GM18498 (cell line): ENCODE results near the gene ITPKC.

Experiments
- ATAC-seq: cut with Tn5 transposase; IDR thresholded peaks from one replicate; pipeline ENCODE4 v1.9.1; 2021; ENCODE audit warnings: mild to moderate bottlenecking, moderate library complexity; ENCODE audit not compliant: unreplicated experiment

Gene ITPKC

DNA sequence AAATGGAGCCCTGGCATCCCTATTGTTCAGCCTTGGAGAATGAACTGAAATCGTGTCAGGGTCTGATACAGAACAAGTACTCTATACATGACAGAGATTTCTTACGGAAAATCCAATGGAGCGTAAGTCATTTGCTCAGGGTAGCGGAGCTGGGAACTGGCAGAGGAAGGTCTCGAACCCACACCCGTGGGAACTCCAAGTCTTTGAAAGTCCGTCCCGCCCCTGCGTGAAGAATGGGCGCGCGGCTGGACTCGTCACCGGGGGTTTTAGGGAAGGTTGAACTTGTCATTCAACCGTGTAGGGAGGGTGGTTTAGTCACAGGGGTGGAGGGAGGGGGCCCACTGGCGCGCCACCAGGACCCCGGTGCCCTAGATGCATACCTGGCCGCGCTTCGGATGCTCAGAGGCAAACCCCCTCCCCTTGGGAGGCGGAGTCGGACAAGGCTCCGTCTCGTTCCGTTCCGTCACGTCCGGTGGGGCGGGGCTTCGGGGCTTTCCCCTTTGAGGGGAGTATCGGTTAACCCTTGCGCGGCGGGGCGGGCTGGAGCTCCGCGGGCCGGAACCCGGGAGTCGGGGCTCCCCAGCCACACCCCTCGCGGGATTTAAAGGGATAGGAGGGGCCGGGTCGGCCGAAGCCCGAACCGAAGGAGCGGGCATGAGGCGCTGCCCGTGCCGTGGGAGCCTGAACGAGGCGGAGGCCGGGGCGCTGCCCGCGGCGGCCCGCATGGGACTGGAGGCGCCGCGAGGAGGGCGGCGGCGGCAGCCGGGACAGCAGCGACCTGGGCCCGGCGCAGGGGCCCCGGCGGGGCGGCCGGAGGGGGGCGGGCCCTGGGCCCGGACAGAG, at the start of gene ITPKC, which contains the start of gene COQ8B:
Gene ITPKC (plus strand): TSS at position 631 of the 843 bp plus-strand sequence. CDS start 24 bp downstream, at position 655.
Gene COQ8B (minus strand): TSS at position 405 of the 843 bp plus-strand sequence. CDS start 2,254 bp downstream, outside the sequence.
- peak; percentile 72 for ATAC-seq

DNA sequence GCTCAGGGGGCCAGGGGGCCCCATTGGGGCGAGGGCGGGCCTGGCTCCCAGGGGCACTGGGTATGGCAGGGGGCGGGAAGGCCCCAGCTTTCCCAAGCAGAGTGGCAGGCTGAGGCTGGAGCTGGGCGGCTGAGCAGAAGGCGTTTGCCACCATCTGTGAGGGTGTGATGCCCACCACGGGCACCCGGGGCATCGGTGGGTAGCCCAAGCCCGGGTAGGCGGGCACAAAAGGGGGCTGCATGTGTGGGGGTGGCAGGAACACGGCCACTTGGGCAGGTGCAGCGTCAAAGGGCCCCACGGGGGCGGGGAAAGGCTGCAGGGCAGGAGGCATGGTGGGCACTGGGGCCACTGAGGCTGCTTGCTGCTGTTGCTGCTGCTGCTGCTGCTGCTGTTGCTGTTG, 49.3 kb upstream of the ITPKC start:
- ATAC-seq: no peak

DNA sequence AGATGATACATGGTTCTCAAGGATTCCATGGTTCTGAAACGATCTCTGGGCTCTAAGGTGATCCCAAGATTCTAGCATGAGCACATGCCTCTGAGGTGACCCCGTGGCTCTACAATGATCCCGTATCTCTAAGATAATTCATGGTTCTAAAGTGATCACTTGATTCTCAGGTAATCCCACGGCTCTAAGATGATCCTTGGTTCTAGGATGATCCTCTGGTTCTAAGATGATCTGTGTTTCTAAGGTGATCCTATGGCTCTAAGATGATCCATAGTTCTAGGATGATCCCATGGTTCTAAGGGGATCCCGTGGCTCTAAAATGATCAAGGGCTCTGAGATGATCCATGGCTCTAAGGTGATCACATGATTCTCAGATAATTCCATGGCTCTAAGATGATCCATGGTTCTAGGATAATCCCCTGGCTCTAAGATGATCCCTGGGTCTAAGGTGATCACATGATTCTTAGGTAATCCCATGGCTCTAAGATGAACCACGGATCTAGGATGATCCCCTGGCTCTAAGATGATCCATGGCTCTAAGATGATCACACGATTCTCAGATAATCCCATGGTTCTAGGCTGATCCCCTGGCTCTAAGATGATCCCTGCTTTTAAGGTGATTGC, 47.8 kb upstream of the ITPKC start:
- ATAC-seq: no peak

DNA sequence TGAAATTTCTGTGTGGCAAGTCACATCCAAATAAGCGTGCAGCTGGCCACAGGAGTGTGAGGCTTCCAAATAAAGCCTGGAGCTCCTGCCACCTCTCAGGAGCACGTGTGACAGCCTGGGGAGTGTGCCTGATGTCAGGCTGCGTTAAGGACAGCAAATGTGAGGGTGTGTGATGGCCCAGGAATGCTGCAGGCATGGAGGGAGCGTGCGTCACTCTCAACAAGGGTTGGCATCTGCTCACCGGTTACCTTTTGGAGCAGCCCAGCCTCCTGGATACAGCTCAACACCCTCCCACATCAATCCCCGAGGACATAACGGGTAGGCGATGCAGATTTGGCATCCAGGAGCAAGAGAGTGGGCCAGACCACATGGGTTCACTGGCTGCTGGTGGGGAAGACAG, 45.5 kb upstream of the ITPKC start:
- no peak for ATAC-seq

DNA sequence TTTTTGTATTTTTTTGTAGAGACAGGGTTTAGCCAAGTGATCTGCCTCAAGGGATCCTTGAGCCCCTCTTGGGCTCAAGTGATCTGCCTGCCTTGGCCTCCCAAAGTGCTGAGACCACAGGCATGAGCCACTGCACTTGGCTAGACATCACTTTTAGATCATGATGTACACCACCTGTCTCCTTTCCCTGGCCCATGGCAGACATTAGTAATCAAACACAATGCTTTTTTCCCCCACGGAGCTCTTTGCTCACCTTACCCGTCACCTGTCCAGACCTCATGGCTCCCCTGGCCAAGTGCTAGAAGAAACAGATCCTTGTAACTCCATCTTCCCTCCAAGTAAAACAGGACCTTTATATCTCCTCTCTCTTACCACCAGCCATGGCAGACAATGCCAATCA, 44.9 kb upstream of the ITPKC start:
- no peak for ATAC-seq

DNA sequence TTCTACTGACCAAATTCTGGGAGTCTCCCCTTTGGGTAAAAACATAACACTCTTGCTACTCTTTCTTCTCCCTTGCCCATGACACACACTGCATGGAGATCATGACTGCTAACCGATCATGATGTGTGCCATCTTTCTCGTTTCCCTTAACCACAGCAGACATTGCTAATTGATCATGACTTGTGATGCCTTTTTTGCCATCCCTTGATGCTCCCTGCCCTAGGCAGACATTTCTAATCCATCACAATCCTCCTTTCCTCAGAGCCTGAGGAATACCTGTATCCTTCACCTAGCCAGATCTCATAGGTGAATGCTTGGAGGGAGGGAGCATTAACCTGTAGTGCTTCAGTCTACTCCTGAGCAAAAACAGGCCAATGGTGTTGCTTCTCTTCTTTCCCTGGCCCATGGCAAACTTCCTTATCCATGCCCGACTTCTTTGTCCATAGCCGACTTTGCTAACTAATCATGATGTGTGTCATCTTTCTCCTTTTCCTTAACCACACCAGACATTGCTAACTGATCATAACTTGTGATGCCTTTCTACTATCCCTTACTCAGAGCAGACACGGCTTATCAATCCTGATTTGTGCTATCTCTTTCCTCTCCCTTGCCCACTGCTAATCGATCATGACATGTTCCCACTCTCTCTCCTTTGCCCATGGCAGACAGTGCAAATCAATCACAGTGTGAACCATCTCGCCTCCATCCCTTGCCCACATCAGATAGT, 44.2 kb upstream of the ITPKC start:
- no peak for ATAC-seq

DNA sequence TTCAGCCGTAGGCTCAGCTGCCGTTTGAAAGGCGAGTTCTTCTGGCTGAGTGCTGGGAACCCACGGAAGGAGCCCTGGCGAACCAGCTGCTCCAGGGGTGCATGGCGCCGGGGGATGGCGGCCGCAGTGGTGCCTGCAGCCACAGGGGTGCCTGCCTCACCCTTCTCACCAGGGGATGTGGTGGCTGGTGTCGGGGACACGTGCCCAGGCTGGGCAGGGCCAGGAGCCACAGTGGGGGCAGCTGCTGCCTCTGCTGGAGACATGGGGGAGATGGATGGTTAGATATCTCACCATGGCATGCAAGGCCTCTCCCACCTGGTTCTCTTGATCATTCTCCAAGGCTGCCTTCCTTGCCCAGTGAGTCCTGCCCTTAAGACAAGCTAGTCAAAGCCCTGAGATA, 43.5 kb upstream of the ITPKC start:
- no peak for ATAC-seq

DNA sequence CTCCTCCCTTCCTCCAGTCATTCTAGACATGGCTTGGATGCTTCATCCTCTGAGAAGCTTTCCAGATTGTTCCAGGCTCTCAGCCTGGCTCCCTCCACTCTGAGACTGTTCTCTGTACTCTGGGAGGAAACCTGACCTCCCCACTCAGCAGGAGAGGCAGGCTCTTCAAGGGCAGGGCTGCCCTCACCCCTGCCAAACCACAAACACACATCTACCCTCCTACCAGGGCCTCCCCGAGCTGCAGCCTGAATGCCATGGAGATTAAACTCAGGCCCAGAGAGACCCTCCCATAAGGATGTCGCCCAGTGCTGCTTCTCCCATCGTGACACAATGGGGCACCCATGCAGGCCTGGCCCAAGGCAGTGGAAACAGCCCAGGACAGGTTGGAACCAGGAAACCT, 42.6 kb upstream of the ITPKC start:
- no peak for ATAC-seq

DNA sequence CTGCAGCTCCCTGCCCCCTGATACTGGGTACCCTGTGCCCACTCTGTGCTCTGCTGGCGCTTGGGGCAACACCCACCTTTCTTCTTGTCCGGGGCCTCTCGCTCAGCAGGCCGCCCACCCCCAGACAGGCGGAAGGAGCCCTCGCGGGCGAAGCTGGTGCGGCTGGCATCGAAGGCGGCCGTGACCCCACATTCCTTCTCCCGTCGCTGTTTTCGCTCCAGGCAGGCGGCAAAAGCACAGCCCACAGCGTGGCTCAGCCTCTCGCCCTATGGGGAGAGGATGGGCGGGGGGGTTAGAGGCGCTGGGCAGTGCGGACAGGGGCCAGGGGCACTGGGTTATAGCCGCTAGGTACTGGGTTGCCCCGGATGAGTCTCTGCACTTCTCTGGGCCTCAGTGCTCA, 39.8 kb upstream of the ITPKC start:
- no peak for ATAC-seq

DNA sequence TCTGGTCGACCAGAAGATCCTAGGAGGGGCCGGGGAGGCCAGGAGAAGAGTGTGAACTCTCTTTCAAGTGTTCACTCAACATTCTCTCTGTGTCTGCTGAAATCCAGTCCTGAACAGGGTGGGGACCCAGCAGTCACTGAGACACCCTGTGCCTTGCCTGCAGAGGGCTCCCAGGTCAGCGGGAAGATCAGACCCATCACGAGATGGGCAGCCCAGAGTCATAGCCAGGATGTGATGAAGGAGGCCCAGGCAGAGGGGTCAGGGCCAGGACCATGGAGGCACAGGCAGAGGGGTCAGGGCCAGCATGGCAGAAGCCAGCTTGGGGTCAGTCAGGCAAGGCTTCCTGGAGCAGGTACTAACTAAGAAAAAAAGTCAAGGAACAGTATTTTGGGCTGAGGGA, 35.9 kb upstream of the ITPKC start:
- no peak for ATAC-seq

DNA sequence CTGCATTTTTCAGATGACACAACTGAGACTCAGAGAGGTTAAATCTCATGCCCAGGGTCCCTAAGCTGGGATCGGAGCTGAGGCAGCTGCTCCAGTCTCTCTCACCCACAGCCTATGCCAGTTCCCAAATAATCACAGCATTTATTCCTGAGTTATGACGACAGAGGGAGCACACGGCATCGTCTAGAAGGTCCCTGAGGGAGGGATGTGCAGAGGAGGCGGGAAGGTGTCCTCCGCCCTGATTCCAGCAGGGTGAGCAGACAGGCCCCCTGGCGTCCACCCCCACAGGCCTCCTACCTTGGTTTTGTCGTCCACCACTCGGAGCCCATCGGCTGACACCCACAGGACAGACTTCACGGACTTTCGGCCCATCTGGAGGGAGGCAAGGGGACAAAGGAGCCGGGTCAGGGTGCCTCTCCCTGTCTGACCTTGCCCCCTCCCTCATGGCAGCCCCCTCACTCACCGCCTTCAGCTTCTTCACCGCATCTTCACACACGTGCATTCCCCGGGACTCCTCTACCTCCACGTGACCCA, 34.4 kb upstream of the ITPKC start:
- no peak for ATAC-seq

DNA sequence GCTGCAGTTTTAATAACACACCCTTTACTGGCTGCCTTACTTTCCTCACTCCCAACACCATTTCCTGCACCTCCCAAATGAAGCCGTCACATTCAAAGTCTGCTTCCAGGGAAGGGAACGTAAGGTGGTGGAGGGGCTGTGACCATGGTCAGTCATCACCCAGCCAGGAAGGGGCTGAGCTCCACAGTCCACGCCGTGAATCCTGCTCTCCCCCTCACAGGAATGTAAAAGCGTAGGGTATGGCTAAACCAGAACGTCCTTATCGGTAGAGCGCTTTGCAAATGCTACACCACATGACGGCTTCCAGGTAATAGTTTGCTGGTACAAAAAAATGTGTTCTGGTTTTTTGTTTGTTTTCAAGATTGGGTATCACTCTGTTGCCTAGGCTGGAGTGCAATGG, 33.5 kb upstream of the ITPKC start:
- no peak for ATAC-seq

DNA sequence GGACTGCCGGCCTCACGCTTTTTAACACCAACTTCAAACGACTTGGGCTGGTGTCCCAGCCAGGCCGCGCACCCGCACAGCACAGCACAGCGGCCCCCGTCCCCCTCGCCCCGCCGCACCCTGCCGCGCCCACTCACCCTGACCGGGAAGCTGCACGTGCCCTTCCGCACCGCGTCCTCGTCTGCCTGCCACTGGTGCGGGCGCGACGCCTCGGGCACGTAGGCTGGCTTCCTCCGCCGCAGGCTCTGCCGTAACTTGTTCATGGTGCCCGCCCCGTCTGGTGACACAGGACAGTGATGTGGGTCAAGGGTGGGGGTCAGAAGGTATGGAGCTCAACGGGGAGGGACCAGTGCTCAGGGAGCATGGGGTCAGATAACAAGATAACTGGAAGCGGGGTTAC, 32.6 kb upstream of the ITPKC start:
- no peak for ATAC-seq

DNA sequence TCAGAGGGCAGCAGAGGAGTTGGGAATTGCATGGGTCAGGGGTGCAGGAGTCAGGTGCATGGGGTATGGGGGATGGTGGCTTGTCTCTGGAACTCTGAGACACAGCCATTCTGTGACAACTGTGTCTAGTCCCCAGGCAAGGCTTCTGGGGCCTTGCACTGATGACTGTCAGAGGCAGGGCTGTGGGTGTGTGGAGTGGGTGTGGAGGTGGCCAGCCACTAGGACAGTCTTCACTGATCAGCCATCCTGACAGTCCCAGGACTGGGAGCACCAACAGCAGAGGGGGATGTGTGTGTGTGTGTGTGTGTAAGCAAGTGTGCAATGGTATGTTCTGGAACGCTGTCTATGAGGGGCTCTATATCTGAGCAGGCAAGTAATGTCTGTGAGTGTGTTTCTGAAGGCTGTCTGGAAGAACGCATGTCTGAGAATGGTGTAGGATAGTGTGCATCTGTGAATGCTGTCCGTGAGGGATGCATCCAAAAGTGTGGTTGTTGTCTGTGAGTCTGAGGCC, 31.8 kb upstream of the ITPKC start:
- ATAC-seq: no peak

DNA sequence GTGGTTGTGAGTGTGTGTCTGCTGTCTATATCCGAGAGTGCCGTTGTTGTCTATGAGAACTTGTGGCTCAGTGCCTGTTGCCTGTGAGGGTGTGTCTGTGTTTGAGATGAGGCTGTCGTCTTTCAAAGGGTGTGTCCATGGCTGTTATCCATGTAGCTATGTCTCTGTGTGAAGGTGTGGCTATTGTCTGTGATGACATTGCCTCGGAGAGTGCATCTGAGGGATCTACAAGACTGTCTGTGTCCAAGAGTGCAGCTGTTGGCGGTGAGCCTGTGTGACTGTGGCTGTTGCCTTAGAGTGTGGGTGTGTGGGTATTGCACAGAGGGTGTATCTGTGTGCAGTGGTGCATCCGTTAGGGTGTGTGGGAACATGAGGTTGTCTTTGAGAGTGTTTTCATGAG, 31.3 kb upstream of the ITPKC start:
- ATAC-seq: no peak

DNA sequence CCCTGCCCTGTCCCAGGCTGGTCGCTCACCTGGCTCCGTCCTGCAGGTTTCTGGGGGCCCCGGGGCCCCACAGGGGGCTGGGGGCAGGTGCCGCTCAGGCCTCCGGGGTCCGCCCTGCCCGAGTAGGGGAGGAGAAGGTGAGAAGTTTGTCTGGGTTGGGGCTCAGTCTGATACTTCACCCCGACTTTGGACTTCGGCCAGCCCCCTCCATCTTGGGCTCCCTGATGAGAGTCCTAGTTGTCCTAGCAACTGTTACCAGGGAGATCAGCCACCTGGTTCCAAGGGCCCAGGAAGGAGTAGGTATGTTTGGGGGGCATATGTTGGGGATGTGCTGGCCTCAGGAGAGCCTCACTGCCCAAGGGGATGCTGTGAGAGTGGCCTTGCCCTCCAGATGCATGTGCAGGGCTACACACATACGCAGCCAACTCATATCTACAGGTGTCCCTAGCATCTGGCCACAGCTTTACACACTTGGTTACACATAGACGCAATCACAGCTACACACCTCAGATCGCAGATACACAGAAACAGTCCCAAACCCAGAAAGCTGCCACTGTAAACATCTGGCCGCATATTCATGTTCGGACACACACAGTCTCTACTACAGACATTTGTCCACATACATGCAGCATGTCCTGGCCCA, 29.9 kb upstream of the ITPKC start:
- no peak for ATAC-seq

DNA sequence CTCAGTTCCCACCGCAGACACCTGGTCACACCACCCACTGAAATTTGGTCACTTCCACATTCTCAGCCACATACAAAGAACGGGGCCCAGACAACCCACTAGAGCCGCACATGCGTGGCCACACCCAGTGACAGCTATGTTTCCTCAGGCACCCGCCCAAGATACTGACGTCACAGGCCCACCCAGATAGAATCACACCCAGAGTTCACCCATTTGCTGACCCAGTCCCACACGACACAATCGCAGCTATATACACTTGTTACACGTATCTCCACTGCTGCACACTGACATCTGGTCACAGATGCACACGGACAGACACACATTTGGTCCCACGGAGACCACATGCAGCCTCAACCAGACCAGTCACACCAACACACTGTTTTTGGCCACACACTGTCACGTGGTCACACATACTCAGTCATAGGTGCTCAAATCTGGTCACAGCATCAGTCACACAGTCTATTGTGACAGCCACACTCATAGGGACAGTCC, 29.3 kb upstream of the ITPKC start:
- no peak for ATAC-seq

DNA sequence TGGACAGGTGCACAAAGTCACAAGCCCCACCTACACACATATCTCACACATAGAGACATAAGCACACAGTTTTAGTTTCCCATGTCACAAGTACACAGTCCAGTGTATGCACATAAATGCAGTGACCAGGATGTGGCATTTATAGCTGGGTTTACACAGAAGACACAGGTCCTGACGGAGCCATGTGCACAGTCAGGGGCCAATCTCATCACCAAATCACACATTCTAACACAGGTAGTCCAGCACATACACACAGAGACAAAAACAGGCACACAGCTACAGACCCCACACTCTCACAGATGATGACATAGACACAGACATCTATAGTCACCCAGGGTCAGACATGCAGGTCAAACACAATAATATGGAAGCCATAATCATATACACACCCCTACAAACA, 28.6 kb upstream of the ITPKC start:
- ATAC-seq: no peak

DNA sequence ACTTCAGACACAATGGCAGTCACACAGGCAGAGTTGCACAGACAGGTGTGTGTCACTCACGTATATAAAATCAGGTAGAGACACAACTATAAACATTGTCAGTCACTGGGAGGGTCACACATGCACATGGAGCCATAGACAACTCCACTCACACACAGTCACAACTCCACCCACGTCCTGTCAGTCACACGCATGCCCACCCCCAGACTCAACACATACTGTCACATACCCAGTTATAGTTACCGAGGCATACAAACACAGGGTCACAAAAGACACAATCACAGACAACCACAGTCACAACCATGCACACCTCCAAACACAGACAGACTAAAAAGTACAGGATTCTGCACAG, 27.9 kb upstream of the ITPKC start:
- no peak for ATAC-seq

DNA sequence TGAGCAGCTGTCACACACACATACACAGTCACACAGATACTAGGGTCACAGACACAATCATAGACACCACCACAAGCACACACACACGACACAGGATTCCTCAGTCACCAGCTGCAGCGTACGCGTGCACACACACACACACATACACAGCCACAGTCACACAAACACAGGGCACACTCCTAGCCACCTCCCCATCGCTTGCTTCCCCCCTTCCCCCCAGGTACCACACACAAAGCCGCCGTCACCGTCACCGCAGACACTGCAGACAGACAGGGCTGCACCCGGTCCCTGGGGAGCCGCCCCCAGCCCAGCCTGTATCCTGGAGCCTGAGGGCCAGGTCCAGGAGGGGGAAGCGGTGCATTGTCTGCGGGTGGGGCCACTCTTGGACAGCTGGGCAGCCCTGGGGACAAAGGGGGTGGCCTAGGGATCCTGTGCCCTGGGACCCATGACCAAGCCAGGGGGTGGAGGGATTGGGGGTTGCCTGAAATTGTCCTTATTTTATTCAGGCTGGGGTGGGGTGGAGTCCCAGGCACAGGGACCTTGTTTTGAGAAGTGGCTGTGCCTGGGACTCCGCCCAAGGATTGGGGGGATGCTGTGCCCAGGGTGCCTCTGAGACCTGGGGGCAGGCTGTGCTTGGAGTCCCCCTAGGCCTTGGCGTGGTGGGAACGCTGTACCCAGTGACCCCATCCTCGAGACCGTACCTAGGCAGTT, 27.4 kb upstream of the ITPKC start:
- no peak for ATAC-seq
